Prostate gland (tissue), 2 donors: ENCODE results near the gene DBT. TPM values are rescaled to one million over a fixed set of nuclear protein-coding genes. Genes with fewer than 3 reads are reported as not detected.
A peak's percentile ranks its signal among the peaks of the same experiment; 100 is the strongest.
"Not testable (repeated sequence)": the region's sequence is repeated elsewhere in the genome, so short reads cannot be mapped to it uniquely, and the experiment has no call there.

ENCODE experiments used
- DNase-seq: peaks from one replicate; pipeline ENCODE4 v3.0.0-alpha.2; 2019; ENCODE audit warnings: low spot score
- H3K27ac ChIP-seq, 2 donors: fragments of 200-600 bp; sonication (generic); 2 replicates each; pipeline ENCODE4 v1.5.1; 2017 to 2019
- H3K27me3 ChIP-seq: fragments of 200-600 bp; sonication (generic); replicated peaks from 2 replicates; pipeline ENCODE4 v1.5.1; 2019; ENCODE audit not compliant: insufficient read depth
- H3K36me3 ChIP-seq, 2 donors: fragments of 200-600 bp; sonication (generic); 1 replicate in 1 of 2; 2 replicates in 1 of 2; pipeline versions ENCODE4 v1.5.1 to v1.8.1; 2017 to 2019
- H3K4me1 ChIP-seq: fragments of 200-600 bp; sonication (generic); replicated peaks from 2 replicates; pipeline ENCODE4 v1.5.1; 2019
- H3K4me3 ChIP-seq, 2 donors: fragments of 200-600 bp; sonication (generic); 2 replicates each; pipeline ENCODE4 v1.5.1; 2017 to 2019
- H3K9me3 ChIP-seq: fragments of 200-600 bp; sonication (generic); 2 replicates; pipeline ENCODE4 v1.5.1; 2017
- CTCF ChIP-seq, 4 experiments: fragments of 200-600 bp in 2 of 4; fragments of 450-650 bp in 2 of 4; sonication (generic) in 2 of 4; IDR thresholded peaks; 1 replicate in 3 of 4; 2 replicates in 1 of 4; pipeline ENCODE4 v1.5.1; 2016 to 2019; ENCODE audit warnings: antibody characterized with exemption in 4 of 4, mild to moderate bottlenecking in 2 of 4, moderate library complexity in 2 of 4
- POLR2A ChIP-seq: fragments of 450-650 bp; IDR thresholded peaks from one replicate; pipeline ENCODE4 v1.6.1; 2016; ENCODE audit warnings: antibody characterized with exemption, mild to moderate bottlenecking
- POLR2AphosphoS5 ChIP-seq: sonication (generic); formaldehyde crosslinking; IDR thresholded peaks from one replicate; pipeline ENCODE4 v1.6.1; 2017; ENCODE audit warnings: antibody characterized with exemption
- WGBS: methylation state at CpG from one replicate; pipeline ENCODE4 v1.1.5; 2018; 5-methylcytosine and 5-hydroxymethylcytosine counted together
- intact Hi-C: fragments of 100-400 bp; cut with DNase I; formaldehyde crosslinking; loops from one replicate; pipeline ENCODE4 v1.14.2; 2022
- total RNA-seq, 2 donors: library from RNA; depleted of rRNA; stranded (reverse); fragments of >200 nt; gene quantifications; one replicate each; pipeline ENCODE4 v1.1.0, GENCODE V29; 2016

DBT gene
- total RNA-seq, 2 donors from 2014 or later = 7.6 to 17.3 TPM

GRCh38 chr1:100246738-100247137, 2.9 kb downstream of the DBT start:
- no peak overlapping the region for H3K4me3 ChIP-seq
- WGBS = 74% methylated on average over 4 of the region's 4 CpGs
- intact Hi-C loops = no loop called here

DNA sequence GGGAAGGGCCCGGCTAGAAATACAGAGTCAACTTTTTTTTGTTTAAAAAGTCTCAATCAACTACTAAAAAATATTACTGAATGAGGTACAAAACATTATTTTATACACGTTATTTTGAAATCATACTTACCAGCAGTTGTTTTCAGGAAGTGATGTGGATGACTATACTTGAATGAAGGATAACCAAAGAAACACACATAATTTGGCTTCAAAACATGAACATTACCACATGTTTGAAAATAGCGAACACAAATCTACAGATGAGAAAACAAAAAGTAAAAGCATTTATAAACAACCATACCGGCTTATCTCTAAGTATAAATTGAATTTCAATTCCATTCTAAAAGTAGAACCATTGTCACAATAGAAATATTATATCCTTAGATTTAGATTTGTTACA, 9.0 kb downstream of the DBT start:
- Histone ChIP-seq H3K4me3 (no peak overlapping the region), H3K27me3 (no peaks in the 10 kb centered on the region), H3K9me3 (no peaks in the 10 kb centered on the region), H3K36me3 (no peaks in the 10 kb centered on the region), H3K27ac (peak overlapping the region; percentile 19 to 30), H3K4me1 (no peaks in the 10 kb centered on the region)
- 88% methylated on average over 4 of the region's 4 CpGs for WGBS
- TF ChIP-seq POLR2AphosphoS5 (no peak), CTCF (IDR thresholded peaks at IDR 0.05) (no peak), POLR2A (no peak)
- intact Hi-C loops = no loop called here
- no peak for DNase-seq

More at GRCh38 chr1:100246738-100247137, 2.9 kb downstream of the DBT start:
- H3K27ac ChIP-seq = no peak overlapping the region
- no peak for DNase-seq
- H3K27me3 ChIP-seq = no peaks in the 10 kb centered on the region
- TF ChIP-seq CTCF (IDR thresholded peaks at IDR 0.05) (no peak), POLR2A (no peak), POLR2AphosphoS5 (no peak)
- no peaks in the 10 kb centered on the region for H3K4me1 ChIP-seq
- no peaks in the 10 kb centered on the region for H3K36me3 ChIP-seq
- no peaks in the 10 kb centered on the region for H3K9me3 ChIP-seq

GRCh38 chr1:100239961-100240360, 9.7 kb downstream of the DBT start:
- intact Hi-C loops = no loop called here
- H3K27me3 ChIP-seq = no peaks in the 10 kb centered on the region
- no peaks in the 10 kb centered on the region for H3K9me3 ChIP-seq
- H3K27ac ChIP-seq = peak overlapping the region; percentile 19 to 30
- no peak for TF ChIP-seq CTCF (IDR thresholded peaks at IDR 0.05)
- TF ChIP-seq POLR2AphosphoS5 = peak; percentile 62
- H3K4me3 ChIP-seq = no peak overlapping the region
- no peaks in the 10 kb centered on the region for H3K4me1 ChIP-seq
- DNase-seq = no peak
- H3K36me3 ChIP-seq = no peaks in the 10 kb centered on the region

DNA sequence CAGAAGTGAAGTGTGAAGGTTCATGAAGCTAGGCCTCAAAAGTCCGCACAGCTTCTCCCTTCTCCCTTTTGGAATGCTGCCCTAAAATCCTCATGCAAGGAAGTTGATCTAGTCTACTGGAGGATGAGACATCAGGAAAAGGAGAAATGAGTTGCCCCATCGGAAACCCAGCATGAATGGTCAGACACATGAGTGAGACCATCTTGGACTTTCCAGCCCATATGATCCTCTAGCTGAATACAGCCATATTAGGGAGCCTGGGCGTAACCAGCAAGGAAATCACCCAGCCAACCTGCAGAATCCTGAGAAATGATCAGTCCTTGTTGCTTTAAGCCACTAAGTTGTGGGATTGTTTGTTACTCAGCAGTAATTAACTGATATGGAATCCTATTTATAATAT, 12.5 kb downstream of the DBT start:
- H3K27ac ChIP-seq = no peak overlapping the region
- no peak for DNase-seq
- WGBS = 91% methylated on average over 3 of the region's 3 CpGs
- H3K9me3 ChIP-seq = no peaks in the 10 kb centered on the region
- intact Hi-C loops = no loop called here
- no peaks in the 10 kb centered on the region for H3K27me3 ChIP-seq
- no peak for TF ChIP-seq POLR2A
- TF ChIP-seq POLR2AphosphoS5 = no peak
- TF ChIP-seq CTCF (IDR thresholded peaks at IDR 0.05) = no peak
- H3K4me3 ChIP-seq = no peak overlapping the region
- no peaks in the 10 kb centered on the region for H3K4me1 ChIP-seq
- no peaks in the 10 kb centered on the region for H3K36me3 ChIP-seq

DNA sequence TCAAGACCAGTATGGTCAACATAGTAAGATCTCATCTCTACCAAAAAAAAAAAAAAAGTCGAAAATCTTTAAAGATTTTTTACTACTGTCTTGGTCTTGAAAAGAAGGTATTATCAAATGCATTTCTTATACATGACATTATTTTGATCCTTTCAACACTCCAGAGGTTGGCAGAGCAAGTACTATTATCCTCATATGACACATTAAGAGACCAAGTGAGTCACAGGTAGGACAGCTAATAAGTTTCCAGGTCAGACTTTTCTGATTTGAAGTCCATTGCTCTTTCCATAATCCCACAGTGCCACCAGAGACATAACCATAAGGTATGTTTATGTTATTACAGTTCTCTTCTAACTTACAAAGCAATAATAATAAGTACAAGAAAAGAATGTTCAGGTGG, 15.2 kb downstream of the DBT start:
- TF ChIP-seq POLR2AphosphoS5 (no peak), CTCF (IDR thresholded peaks at IDR 0.05) (no peak), POLR2A (no peak)
- intact Hi-C loops = no loop called here
- no peaks in the 10 kb centered on the region for H3K27me3 ChIP-seq
- no peaks in the 10 kb centered on the region for H3K9me3 ChIP-seq
- H3K4me3 ChIP-seq = no peak overlapping the region
- 97% methylated on average over 1 of the region's 1 CpG for WGBS
- no peak overlapping the region for H3K27ac ChIP-seq
- DNase-seq = no peak
- no peaks in the 10 kb centered on the region for H3K36me3 ChIP-seq
- H3K4me1 ChIP-seq = no peaks in the 10 kb centered on the region

- DNase-seq, H3K36me3 ChIP-seq, H3K4me1 ChIP-seq, H3K4me3 ChIP-seq, H3K27ac ChIP-seq, H3K27me3 ChIP-seq, H3K9me3 ChIP-seq, intact Hi-C loops: not testable (repeated sequence)
- WGBS = 80% methylated on average over 4 of the region's 4 CpGs
Measured at GRCh38 chr1:100233566-100233965, 16.1 kb downstream of the DBT start.
